ENCODE results near the gene PGAM1.
A peak's percentile ranks its signal among the peaks of the same experiment; 100 is the strongest.

Gene PGAM1

GRCh38 chr10:97388152-97388551 lies 37.8 kb upstream of the PGAM1 start:
- Histone ChIP-seq H3K27ac (ENCODE audit: poor library complexity, severe bottlenecking) (no peak overlapping the region), H3K36me3 (ENCODE audit: low read depth) (peaks cover 52% of the 10 kb centered on the region), H3K4me3 (ENCODE audit: severe bottlenecking) (no peak overlapping the region), H3K9me3 (ENCODE audit: severe bottlenecking) (no peaks in the 10 kb centered on the region), H3K27me3 (ENCODE audit: insufficient read depth, poor library complexity, severe bottlenecking) (no peaks in the 10 kb centered on the region), H3K4me1 (ENCODE audit: insufficient read depth, poor library complexity, severe bottlenecking) (no peaks in the 10 kb centered on the region)
- no peak for TF ChIP-seq CTCF (IDR thresholded peaks at IDR 0.05; ENCODE audit: poor library complexity, severe bottlenecking)
- no peak for DNase-seq (ENCODE audit: low spot score)
- ATAC-seq (ENCODE audit: low read depth), result no peak

- H3K9me3 ChIP-seq (ENCODE audit: severe bottlenecking), result no peaks in the 10 kb centered on the region
- ATAC-seq (ENCODE audit: low read depth) (no peak), DNase-seq (ENCODE audit: low spot score) (no peak)
- no peak for TF ChIP-seq CTCF (IDR thresholded peaks at IDR 0.05; ENCODE audit: poor library complexity, severe bottlenecking)
- H3K27ac ChIP-seq (ENCODE audit: poor library complexity, severe bottlenecking), result no peak overlapping the region
- H3K4me1 ChIP-seq (ENCODE audit: insufficient read depth, poor library complexity, severe bottlenecking), result no peaks in the 10 kb centered on the region
- peaks cover 67% of the 10 kb centered on the region for H3K36me3 ChIP-seq (ENCODE audit: low read depth)
- no peaks in the 10 kb centered on the region for H3K27me3 ChIP-seq (ENCODE audit: insufficient read depth, poor library complexity, severe bottlenecking)
- no peak overlapping the region for H3K4me3 ChIP-seq (ENCODE audit: severe bottlenecking)
These were observed 35.9 kb upstream of the PGAM1 start for GRCh38 chr10:97390091-97390490.

GRCh38 chr10:97393034-97393573 lies 32.9 kb upstream of the PGAM1 start:
- H3K36me3 ChIP-seq (ENCODE audit: low read depth), result peaks cover 71% of the 10 kb centered on the region
- H3K27me3 ChIP-seq (ENCODE audit: insufficient read depth, poor library complexity, severe bottlenecking), result no peaks in the 10 kb centered on the region
- no peak for TF ChIP-seq CTCF (IDR thresholded peaks at IDR 0.05; ENCODE audit: poor library complexity, severe bottlenecking)
- no peak overlapping the region for H3K27ac ChIP-seq (ENCODE audit: poor library complexity, severe bottlenecking)
- H3K4me3 ChIP-seq (ENCODE audit: severe bottlenecking), result no peak overlapping the region
- no peak for ATAC-seq (ENCODE audit: low read depth)
- H3K4me1 ChIP-seq (ENCODE audit: insufficient read depth, poor library complexity, severe bottlenecking), result no peaks in the 10 kb centered on the region
- H3K9me3 ChIP-seq (ENCODE audit: severe bottlenecking), result no peaks in the 10 kb centered on the region
- no peak for DNase-seq (ENCODE audit: low spot score)

GRCh38 chr10:97396056-97396455 lies 29.9 kb upstream of the PGAM1 start:
- Histone ChIP-seq H3K9me3 (ENCODE audit: severe bottlenecking) (no peaks in the 10 kb centered on the region), H3K27ac (ENCODE audit: poor library complexity, severe bottlenecking) (no peak overlapping the region), H3K4me1 (ENCODE audit: insufficient read depth, poor library complexity, severe bottlenecking) (peaks cover 4% of the 10 kb centered on the region), H3K36me3 (ENCODE audit: low read depth) (peaks cover 71% of the 10 kb centered on the region), H3K27me3 (ENCODE audit: insufficient read depth, poor library complexity, severe bottlenecking) (no peaks in the 10 kb centered on the region), H3K4me3 (ENCODE audit: severe bottlenecking) (no peak overlapping the region)
- ATAC-seq (ENCODE audit: low read depth) (no peak), DNase-seq (ENCODE audit: low spot score) (no peak)
- no peak for TF ChIP-seq CTCF (IDR thresholded peaks at IDR 0.05; ENCODE audit: poor library complexity, severe bottlenecking)

- ATAC-seq (ENCODE audit: low read depth), result peak; percentile 80
- Histone ChIP-seq H3K4me1 (ENCODE audit: insufficient read depth, poor library complexity, severe bottlenecking) (peaks cover 8% of the 10 kb centered on the region), H3K27ac (ENCODE audit: poor library complexity, severe bottlenecking) (peak overlapping the region; percentile 53), H3K9me3 (ENCODE audit: severe bottlenecking) (no peaks in the 10 kb centered on the region), H3K27me3 (ENCODE audit: insufficient read depth, poor library complexity, severe bottlenecking) (no peaks in the 10 kb centered on the region), H3K36me3 (ENCODE audit: low read depth) (peaks cover 40% of the 10 kb centered on the region), H3K4me3 (ENCODE audit: severe bottlenecking) (peak overlapping the region; percentile 57)
- DNase-seq (ENCODE audit: low spot score), result no peak
- no peak for TF ChIP-seq CTCF (IDR thresholded peaks at IDR 0.05; ENCODE audit: poor library complexity, severe bottlenecking)
These were observed 26.0 kb upstream of the PGAM1 start for GRCh38 chr10:97399843-97400545.
